Glomerular visceral epithelial cell (primary cell): ENCODE data around the gene IKZF3.
"Not testable (repeated sequence)": the region's sequence is repeated elsewhere in the genome, so short reads cannot be mapped to it uniquely, and the experiment has no call there.

Experiments used
- DNase-seq: peaks from one replicate; pipeline ENCODE4 v3.0.0-alpha.2; 2016; ENCODE audit errors: extremely low spot score

IKZF3 gene

GRCh38 chr17:39755554-39756379 lies 108.3 kb downstream of the IKZF3 start:
- DNase-seq = peak; percentile 41

GRCh38 chr17:39754958-39755553 lies 109.1 kb downstream of the IKZF3 start:
- DNase-seq = no peak

DNA sequence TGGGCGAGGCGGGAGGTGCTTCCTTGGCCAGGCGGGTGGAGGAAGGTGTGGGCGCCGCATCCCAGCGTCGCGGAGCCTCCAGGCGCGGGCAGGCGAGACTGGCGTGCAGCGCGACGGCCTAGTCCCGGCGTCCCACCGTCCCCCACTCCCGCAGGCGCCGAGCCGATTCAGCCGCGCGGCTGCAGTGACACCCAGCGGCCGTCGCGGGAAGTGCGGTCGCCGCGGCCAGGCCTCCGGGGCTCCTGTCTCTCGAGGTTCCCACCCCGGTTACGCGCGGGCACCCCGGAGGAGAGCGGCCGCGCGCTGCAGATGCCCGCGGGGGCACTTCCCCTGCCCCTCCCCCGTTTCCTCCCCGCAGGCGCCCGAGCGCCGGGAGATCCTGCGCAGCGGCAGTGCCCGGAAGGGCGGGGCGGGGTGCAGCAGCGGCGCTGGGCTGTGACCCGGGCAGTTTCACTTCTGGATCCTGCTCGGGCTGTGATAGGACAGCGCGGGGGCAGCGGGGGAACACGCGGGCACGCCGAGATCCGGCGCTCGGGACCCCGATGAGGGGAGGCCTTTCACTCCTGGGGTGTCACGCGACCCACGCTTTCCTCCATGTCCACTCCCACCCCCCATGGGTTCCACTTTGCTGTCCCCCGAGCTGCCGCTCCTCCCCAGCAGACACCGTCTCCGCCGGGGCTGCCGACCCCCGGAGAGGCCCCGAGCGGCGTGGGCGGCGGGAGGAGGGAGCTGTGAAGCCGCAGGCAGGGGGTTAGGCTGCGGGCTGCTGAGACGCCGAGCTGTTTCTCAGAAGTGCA lies 109.8 kb downstream of the IKZF3 start:
- peak; percentile 97 for DNase-seq

- peak; percentile 31 for DNase-seq
Observed at GRCh38 chr17:39753514-39754160, 110.5 kb downstream of the IKZF3 start.

GRCh38 chr17:39752241-39752881 lies 111.8 kb downstream of the IKZF3 start:
- DNase-seq = no peak

GRCh38 chr17:39751637-39752036 lies 112.5 kb downstream of the IKZF3 start:
- no peak for DNase-seq

- DNase-seq = no peak
Observed at GRCh38 chr17:39751016-39751543, 113.0 kb downstream of the IKZF3 start.

- peak; percentile 60 for DNase-seq
Observed at GRCh38 chr17:39750131-39751015, 113.7 kb downstream of the IKZF3 start.

- not testable (repeated sequence) for DNase-seq
Observed at GRCh38 chr17:39748444-39749034, 115.6 kb downstream of the IKZF3 start.

- DNase-seq = no peak
Observed at GRCh38 chr17:39747745-39748144, 116.4 kb downstream of the IKZF3 start.

- no peak for DNase-seq
Observed at GRCh38 chr17:39746145-39746461, 118.0 kb downstream of the IKZF3 start.

DNA sequence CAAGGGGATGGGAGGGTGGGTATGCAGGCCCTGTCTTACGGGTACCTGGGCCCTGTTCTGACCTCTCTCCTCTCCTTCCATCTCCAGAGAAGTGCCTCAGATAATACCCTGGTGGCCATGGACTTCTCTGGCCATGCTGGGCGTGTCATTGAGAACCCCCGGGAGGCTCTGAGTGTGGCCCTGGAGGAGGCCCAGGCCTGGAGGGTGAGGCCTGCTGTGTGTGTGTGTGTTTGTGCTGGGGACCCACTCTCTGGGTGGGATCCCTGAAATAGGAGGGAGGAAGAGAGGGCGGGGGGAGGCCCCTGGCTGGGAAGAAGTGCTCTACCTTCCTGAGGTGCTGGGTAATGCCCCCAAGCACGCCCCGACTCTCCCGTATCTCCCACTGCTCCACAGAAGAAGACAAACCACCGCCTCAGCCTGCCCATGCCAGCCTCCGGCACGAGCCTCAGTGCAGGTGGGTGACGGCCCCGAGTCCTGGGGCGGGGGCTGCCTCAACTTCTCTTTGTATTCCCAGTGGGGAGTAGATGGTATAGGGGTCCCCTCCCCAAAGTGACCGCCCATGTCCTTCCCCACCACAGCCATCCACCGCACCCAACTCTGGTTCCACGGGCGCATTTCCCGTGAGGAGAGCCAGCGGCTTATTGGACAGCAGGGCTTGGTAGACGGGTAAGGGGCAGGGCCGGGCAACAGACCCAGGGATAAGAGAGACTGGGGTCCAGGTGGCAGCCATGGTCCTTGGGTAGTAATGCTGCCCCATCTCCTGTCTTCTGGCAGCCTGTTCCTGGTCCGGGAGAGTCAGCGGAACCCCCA lies 118.6 kb downstream of the IKZF3 start:
- DNase-seq = no peak

DNA sequence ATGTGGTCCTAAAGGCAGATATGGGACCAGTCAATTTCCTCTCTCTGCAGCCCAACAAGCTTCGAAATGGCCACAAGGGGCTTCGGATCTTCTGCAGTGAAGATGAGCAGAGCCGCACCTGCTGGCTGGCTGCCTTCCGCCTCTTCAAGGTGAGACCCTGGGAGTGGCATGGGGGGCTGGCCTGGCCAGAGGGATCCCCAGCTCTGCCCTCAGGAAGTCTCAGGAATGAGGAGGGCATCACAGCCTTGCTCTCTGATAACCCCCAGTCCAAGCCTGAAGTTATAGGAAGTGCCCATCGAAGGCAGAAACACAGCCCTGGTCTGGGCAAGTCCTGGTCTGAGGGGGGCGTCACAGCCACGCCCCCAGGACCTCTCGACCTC lies 119.3 kb downstream of the IKZF3 start:
- DNase-seq = no peak

DNA sequence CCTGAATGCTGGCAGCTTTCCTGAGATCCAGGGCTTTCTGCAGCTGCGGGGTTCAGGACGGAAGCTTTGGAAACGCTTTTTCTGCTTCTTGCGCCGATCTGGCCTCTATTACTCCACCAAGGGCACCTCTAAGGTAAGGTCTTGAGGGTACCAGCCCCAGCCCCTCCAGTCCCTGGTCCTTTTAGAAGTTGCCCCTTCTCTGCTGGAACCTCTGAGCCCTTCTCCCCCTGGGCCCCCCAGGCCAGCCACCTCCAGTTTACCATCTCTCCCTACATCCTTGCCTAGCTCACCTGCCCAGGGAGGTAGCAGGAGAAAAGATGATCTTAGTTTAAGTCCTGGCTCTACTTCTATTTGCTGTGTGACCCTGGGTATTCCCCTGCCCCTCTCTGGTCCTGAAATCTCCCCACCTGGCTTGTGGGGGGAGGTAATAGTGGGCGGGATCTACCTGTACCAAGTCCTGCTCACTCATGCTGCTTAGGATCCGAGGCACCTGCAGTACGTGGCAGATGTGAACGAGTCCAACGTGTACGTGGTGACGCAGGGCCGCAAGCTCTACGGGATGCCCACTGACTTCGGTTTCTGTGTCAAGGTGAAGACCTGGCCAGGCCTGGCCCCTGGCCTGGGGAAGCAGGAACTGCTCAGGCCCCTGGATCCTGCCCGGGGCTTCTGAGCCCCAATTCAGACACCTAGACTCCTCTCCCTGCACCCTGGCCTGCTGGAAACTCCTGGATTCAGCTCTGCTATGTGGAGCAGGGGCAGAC lies 119.9 kb downstream of the IKZF3 start:
- DNase-seq = no peak

- no peak for DNase-seq
Observed at GRCh38 chr17:39742856-39743436, 121.2 kb downstream of the IKZF3 start.

DNA sequence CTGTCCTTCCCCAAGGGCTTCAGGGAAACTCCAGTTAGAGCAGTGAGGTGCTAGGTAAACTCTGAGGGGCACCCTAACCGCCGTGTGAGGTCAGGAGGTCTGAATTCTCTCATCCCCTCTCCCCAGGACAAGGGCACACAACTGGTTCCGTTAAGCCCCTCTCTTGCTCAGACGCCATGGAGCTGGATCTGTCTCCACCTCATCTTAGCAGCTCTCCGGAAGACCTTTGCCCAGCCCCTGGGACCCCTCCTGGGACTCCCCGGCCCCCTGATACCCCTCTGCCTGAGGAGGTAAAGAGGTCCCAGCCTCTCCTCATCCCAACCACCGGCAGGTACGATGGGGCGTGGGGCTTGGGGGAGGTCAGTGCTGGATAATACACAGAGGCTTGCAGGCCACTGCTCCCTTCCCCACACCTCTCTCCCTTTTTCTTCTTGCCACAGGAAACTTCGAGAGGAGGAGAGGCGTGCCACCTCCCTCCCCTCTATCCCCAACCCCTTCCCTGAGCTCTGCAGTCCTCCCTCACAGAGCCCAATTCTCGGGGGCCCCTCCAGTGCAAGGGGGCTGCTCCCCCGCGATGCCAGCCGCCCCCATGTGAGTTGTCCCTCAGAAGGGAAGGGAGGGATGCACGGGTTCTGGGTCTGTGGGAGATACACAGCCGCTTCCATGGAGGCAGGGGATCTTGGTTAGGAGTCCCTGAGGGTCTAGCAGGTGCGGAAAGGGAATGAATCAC lies 121.8 kb downstream of the IKZF3 start:
- DNase-seq = no peak

GRCh38 chr17:39740357-39741111 lies 123.6 kb downstream of the IKZF3 start:
- DNase-seq = peak; percentile 81
